Cerebellar nuclear complex (tissue), 1 donor: ENCODE results near the gene HOXC9.

Experiments used
- DNase-seq, 2 experiments: peaks; one replicate each; lab custom pipeline; 2025; lab: John Stamatoyannopoulos, UW

Gene HOXC9

DNA sequence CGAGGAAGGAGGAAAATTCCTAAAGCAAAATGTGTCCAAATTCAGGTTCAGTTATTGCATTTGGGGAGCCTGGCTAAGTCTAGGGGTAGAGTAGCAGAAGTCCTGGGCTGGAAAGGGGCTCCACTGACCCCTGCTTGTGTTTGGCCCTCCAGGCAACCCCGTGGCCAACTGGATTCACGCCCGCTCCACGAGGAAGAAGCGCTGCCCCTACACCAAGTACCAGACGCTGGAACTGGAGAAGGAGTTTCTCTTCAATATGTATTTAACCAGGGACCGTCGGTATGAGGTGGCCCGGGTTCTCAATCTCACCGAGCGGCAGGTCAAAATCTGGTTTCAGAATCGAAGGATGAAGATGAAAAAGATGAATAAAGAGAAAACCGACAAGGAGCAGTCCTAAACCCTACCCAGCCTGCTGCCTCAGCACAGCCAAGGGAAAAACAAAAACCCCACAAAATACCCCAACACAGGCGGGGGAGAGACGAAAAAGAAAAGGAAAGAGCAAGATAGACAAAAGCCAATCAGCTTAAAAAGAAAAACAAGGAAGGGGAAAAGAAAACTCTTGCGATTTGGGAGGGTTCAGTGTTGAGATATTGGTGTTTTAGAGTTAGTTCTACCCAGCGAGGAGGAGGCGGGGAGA is 2.4 kb downstream of the HOXC9 start:
- no peak for DNase-seq

GRCh38 chr12:54002915-54003389 is 3.0 kb downstream of the HOXC9 start:
- DNase-seq = no peak

DNA sequence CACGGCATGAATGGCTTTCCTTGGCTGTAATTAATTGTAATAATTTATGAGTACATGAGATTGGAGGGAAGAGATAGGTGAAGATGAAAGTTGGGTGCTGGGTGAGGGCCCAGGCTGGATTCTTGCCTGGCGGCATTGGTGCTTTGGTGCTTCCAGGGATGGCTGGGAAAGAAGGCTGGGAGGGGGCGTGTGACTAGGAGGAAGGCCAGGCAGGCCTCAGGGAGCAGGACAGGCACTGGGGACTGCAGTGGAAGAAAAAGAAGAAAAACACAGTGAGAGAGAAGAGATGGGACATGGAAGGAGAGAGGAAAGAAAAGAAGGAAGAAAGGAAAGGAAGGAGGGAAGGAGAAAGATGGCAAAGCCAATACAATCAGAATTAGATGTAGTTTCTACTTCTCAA is 3.7 kb downstream of the HOXC9 start:
- no peak for DNase-seq

DNA sequence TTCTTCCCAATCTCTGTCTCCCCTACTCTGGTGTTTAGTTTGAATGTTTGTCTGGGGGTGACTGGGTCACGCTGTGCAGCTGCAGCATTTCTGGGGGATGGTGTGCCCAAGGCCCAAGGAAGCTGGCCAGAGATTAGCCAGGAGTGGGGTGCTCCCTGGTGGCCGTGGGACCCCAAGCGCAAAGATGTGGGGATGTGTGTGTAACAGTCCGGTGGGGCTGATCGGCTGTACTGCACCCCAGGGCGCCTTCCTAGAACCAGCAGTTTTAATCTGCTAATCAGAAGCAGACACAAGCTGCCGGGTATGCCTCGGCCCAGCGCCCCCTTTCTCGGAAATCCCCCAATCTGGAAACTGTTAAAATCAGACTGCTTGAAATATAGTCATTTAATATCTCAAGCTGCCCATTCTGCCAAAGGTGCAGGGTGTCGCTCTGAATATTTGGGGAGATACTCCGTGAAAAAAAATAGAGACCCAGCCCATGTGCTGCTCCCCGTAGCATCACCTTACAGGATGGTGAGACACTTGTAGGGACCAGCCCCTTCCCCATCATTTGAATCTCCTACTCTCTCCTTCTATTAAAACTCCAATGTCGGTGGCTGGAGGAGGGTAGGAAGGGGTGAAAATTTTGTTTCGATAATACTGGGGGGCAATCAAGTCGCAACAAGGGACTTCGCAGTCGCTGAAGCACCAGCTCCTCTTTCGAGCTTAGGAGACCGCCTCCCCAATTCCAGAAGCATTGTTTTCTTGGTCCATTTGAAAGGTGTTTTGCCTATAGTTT is 4.3 kb downstream of the HOXC9 start:
- DNase-seq = no peak

GRCh38 chr12:54004841-54005530 is 5.0 kb downstream of the HOXC9 start:
- DNase-seq = no peak

DNA sequence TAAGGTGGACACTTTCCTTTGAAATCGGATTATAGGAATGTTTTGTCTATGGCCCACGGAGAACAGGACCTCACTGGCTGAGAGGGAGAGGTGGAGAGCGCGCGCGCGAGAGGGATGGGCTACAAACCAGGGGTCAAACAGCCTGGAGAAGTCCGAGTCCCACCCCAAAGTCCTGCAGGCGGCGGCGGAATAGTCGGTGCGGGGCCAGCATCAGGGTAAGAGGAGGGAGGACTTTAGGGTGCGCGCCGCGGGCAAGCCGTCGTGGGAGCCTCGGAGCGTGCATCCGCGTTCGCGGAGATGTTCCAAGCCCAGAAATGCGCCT is 5.5 kb downstream of the HOXC9 start:
- no peak for DNase-seq

DNA sequence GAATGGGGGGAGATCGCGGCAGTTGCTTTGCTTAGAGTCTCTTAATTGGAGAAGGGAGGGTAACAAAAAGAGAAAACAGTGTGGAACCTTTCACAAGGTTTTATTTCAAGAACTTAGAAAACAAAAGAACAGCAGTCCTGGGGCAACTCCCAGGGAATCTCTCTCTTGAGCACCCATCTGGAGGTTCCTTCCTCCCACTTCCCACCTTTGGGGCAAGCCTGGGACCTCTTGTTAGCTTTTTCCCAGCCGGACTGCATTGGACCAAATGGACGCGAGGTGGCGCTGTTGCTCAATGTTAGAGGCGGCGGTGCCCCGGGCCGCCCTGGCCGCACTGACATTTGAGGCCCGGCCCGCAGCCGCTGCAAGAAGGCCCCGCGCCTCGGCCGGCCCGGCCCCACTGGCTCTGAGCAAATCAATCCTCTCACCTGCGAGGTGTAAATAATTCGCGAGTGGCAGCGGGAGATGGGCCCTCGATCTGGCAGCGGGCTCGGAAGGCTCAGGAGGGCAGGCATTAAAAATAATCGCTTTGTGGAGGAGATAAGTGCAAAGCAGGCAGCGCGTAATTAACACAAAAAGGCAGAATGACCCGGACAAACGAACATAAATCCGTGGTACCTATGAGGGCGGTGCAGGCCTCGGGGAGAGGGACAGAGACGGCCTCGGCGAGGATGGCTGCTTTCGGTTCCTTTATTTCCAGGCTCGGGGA is 6.0 kb downstream of the HOXC9 start:
- DNase-seq = peak in 1 of 2 experiments; percentile 25

GRCh38 chr12:54006559-54007220 is 6.7 kb downstream of the HOXC9 start:
- no peak for DNase-seq

GRCh38 chr12:54007538-54008259 is 7.7 kb downstream of the HOXC9 start:
- DNase-seq = no peak

- DNase-seq = no peak
Measured at GRCh38 chr12:54008260-54008552, 8.2 kb downstream of the HOXC9 start.

- no peak for DNase-seq
Measured at GRCh38 chr12:54009171-54010052, 9.5 kb downstream of the HOXC9 start.

- no peak for DNase-seq
Measured at GRCh38 chr12:54010053-54010971, 10.4 kb downstream of the HOXC9 start.

- no peak for DNase-seq
Measured at GRCh38 chr12:54010972-54011664, 11.2 kb downstream of the HOXC9 start.

DNA sequence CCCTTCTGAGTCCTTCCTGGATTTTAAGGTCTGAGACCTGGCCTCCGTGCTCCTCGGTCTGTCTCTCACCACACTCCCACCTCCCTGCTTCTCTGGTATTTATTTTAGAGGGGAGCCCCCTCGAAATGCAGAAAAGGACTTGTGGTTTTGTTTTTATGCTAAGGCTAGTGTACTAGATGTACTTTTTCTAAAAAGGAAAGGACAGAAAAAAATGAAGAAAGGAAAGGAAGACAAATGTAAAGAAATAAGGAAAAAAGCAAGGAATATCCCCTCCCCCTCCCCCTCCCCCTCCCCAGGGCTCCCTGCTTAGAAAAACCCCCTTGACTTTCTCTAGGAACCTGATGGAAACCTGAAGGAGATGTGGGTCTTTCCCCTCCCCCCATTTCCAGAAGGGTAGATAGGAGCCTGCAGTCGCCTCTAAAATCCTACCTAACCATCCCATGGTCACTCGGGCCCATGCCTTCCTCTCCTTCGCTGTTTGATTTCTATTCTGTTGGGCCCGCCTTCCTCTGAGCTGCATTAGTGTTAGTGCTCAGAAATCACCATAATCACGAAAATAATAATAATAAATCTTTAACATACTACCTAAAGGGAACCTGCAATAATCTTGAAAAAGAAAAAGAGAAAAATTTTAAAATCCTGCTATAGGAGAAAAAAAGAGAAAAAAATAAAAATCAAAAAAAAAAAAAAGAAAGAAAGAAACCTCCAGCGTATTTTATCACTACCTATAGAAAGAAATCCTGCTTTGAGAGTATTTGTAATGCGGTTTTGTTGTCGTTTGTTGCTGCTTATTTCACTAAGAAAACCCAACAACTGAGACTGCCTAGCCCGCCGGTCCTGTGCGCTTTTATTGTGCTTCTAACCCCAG is 11.9 kb downstream of the HOXC9 start:
- no peak for DNase-seq

DNA sequence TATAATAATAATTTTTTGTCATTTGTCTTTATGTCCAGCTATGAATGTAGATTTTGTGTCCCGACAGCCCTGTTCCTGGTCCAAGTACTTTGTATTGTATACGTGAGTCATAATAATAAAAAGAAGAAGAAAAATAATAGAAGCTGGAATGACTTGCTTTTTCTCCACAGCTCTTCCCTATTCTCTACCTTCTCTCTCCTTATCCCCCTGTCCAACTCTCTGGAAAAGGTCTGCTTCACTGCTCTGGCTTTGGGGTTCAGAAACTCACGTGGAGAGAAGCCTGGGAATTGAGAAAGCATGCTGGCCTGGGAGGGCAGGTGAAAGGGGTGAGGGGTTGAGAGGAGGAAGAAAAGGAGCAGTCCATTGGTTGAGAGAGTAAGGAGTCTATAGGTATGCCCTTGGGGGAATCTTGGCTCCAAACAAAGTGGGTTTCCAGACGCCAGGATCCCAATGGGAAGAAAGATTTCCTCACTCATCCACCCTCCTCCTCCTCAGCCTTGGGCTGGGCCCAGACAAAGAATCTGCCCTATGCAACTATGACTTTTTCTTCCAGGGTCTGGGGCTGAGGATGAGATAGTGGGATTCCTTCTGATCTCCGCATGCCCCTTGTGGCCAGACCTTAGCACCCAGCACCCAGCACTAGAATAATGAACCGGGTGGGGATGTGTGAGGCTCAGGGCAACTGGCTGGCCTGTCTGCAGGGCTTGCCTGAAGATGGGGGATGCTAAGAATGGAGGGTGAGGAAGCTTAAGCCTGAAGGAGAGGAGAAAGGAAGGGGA is 12.9 kb downstream of the HOXC9 start:
- DNase-seq = no peak

GRCh38 chr12:54014377-54015017 is 14.5 kb downstream of the HOXC9 start:
- DNase-seq = no peak
